Pericardium fibroblast (primary cell): ENCODE results near the gene SERF2. TPM values are rescaled to one million over a fixed set of nuclear protein-coding genes. Genes with fewer than 3 reads are reported as not detected.

ENCODE experiments used
- total RNA-seq: library from RNA; depleted of rRNA; stranded (reverse); fragments of >200 nt; gene quantifications from 2 replicates; pipeline ENCODE4 v1.2.3, GENCODE V29; 2015

SERF2 gene
- total RNA-seq = 1,436 and 2,107 TPM in 2 replicates

DNA sequence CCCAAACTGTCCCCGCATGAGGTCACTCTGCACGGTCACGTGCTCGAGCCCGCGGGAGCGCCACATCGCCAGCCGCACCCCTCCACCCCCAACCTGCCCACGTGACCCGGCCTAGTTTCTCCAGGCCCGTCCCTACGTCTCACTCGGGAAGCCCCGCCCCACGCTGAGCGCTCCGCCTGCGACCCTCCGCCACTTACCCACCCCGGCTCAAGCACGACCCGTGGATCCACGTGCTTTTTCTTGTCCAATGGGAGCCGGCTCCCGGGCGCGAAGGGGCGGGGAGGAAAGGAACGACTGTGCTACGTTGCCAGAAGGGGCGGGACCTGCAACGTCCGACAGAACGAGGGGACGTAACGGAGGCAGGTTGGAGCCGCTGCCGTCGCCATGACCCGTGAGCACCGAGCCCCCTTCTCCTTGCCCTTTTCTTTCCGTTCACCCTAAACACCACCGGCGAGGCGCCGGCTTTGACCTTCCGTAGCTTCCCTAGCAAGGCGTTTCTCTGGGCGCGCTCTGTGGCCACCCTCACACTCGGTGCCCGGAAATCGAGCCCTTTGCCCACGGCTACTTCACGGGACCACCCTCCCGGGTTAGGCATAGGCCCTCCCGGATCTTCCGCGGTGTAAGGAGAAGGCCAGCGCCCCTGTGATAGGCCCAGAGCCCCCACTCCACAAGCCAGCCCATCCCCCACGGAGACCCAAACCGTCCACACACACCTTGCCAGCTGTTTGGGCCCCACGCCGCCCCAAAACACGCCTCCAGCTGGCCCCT lies at the start of gene SERF2:
Gene SERF2, plus strand, starts transcription at position 328 of the 768 bp plus-strand sequence. Its CDS starts 57 bp downstream, at position 385.

DNA sequence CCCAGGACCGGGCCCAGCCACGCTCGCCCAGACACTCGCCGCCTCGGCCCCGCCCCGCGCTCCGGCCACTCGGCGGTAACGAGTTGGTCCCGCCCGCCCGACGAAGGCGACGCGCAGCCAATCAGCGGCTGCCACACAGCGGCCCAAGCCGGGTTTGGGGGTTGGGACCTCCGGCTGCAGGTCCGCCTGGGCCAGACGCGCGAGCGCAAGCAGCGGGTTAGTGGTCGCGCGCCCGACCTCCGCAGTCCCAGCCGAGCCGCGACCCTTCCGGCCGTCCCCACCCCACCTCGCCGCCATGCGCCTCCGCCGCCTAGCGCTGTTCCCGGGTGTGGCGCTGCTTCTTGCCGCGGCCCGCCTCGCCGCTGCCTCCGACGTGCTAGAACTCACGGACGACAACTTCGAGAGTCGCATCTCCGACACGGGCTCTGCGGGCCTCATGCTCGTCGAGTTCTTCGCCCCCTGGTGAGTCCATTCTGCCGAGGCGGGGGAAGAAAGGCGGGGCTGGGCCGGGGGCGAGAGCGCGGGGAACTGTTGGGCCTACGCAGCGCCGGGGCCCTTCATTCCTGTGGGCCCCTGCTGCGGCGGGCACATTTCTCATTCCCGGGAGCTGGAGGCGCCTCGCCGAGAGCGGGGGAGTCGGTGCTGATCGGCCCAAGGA lies 45.7 kb upstream of the SERF2 start, which contains the start of gene PDIA3:
Gene PDIA3, plus strand, starts transcription at position 194 of the 658 bp plus-strand sequence. Its CDS starts 102 bp downstream, at position 296.

DNA sequence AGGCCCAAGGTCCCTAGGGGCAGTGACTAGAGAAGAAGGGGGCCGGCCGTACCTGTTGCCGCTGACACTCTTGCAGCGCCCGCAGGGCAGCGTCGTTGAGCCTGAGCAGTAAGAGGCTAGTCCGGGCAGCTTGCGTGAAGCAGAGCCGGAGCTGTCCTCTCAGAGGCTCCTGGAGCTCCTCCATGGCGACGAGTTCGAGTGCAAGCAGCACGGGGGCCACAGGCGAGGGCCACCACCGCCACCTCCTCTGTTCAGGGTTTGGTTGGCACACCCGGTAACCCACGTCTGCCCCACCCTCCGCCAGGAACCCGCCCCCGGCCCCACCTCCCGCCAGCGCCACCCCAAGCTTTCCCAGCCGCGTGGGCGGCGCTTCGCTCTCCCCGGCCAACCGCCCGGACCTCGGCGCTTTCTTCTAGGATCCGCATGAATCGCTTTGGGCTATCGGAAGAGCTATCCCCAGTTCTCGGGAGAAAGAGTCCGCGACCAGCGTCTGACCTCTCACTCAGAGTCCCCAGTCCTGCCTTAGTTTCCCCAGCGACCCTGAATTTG lies 15.3 kb upstream of the SERF2 start, which contains the start of gene ELL3:
Gene ELL3, minus strand, starts transcription at position 249 of the 549 bp plus-strand sequence. Its CDS starts 65 bp downstream, at position 184.

DNA sequence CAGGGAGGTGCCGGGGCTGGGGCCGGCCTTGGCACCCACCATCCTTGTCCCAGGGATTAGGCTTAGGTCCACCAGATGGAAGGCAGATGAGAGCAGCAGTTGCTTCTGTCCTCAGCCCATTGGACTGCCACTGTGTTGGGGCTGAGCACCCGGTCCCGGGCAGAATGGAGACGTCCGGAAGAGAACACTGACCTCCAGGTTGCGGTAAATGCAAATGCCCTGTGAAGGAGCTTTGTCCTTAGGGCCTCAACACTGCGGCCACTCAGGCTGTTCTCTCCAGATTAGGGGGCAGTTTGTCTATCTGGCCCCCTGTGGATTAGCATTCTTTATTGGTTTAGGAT lies 7.8 kb downstream of the SERF2 start, which contains the start of gene SERINC4:
Gene SERINC4, minus strand, starts transcription at position 276 of the 341 bp plus-strand sequence. Its CDS starts 234 bp downstream, at position 42.

DNA sequence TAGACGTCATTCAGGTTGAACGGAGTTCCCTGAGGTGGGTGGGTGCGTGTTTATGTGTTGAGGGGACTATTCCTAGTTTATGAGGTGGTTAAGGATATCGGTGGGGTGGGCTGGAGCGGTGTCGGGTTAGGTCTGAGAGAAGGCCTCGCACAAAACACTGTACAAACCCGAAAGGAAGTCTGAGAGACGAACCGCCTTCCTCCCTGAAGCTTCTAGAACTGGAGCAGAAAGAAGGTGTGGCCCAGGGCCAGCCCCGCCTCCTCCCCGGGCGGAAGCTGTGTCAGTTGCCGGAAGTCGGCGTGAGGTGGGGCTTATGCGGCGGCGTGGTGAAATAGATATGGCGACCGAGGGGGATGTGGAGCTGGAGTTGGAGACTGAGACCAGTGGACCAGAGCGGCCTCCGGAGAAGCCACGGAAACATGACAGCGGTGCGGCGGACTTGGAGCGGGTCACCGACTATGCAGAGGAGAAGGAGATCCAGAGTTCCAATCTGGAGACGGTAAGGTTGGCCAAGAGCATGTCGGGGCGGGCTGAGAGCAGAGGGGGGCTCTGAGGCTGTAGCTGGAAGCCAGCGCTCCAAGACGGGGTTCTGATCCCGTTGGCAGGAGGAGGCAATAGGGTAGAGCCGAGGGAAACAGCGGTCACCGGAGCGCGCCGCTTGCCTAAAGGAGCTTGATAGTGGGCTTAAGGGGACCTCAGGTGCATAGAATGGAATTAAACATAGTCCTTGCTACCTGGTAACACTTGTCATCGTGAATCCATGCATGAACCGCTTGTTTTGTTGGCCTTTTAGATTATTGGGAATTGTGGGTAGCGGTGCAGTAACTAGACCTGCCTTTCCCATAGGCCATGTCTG lies 8.4 kb downstream of the SERF2 start, which contains the start of gene HYPK:
Gene HYPK, plus strand, starts transcription at position 314 of the 856 bp plus-strand sequence. Its CDS starts 24 bp downstream, at position 338.

DNA sequence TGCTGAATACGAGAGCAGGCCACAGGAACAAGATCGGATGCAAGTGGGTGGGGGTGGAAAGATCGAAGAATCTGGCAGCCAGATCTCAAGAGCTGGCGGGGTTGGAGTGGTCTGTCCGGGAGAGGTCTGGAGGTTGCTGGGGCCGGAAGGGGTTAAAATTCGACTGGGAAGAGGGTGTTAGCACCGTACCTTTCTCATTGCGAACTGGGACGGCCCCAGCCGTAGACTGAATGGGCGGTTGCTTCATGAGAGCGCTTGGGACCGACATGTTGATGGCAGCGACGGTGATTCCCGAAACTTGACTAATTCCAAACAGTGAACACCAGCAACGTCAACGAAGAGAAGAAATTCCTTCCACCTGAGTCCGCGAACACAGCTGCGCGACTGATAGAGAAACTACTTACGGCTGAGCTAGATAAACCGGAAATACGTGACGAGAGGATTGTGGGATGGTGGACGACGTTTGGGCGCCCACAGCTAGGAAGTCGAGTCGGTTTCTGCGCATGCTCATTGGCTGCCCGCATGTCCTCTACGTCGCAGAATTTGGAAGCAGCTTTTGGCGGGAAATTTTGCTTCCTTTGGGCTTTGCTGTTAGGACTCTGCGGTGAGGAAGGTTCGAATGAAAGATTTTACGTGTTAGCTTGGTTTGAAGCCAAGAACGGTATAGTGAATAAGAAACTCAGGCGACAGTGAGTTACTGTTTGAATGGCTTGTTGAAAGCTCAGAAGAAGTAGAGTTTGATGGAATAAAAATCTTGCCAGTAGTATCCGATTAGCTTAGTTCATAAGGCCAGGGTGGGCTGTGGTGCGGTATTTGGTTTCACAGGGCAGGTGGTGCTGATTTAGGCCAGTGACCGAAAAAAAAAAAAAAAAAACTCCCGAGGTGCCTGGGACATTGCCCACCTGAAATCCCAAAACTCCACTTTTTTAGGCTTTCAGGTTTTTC lies 32.5 kb downstream of the SERF2 start, which contains the start of gene MFAP1:
Gene MFAP1, minus strand, starts transcription at position 389 of the 945 bp plus-strand sequence. Its CDS starts 121 bp downstream, at position 268.

DNA sequence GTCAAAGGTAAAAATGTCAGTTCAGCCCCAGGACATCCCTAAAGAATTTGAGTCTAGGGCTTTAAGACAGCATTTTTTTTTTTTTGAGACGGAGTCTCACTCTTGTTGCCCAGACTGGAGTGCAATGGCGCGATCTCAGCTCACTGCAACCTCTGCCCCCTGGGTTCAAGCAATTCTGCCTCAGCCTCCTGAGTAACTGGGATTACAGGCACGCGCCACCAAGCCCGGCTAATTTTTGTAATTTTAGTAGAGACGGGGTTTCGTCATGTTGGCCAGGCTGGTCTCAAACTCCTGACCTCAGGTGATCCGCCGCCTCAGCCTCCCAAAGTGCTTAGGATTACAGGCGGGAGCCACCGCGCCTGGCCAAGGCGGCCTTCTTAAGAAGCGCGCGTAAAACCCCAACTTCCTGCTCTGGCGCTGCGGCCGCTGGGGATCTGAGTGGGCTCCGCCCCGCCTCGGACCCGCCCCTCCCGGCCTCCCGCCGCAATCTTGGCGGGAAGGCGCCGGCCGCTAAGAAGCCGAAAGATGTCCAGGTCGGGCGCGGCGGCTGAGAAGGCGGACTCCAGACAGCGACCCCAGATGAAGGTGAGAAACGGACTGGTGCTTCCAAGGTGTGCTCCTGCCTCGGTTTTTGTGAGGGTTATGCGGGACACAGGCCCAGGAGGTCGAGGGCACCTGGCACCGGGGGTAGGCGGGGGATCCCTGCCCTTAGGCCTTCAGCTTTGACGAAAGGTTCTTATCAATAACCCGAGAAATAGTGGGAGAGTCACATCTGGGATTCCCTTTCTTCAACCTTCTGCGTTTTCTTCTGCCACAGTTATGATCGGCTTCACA lies 34.6 kb downstream of the SERF2 start, which contains the start of gene WDR76:
Gene WDR76, plus strand, starts transcription at position 495 of the 834 bp plus-strand sequence. Its CDS starts 31 bp downstream, at position 526.

Other genes starting within 250 kb of the SERF2 start
- gene PPIP5K1, start 202.1 kb upstream of the SERF2 start, total RNA-seq = 1.4 and 6.0 TPM in 2 replicates
- not detected in 2 replicates for gene CKMT1B, start 198.3 kb upstream of the SERF2 start, total RNA-seq
- gene STRC, start 173.5 kb upstream of the SERF2 start, total RNA-seq = not detected in 2 replicates
- gene CATSPER2, start 143.5 kb upstream of the SERF2 start, total RNA-seq = not detected in 2 replicates
- gene CKMT1A, start 98.5 kb upstream of the SERF2 start, total RNA-seq = not detected in 2 replicates
- gene PDIA3, start 45.9 kb upstream of the SERF2 start, total RNA-seq = 178 and 277 TPM in 2 replicates
- 0.85 and 3.7 TPM in 2 replicates for gene ELL3, start 15.4 kb upstream of the SERF2 start, total RNA-seq
- not detected in 2 replicates for gene SERINC4, start 7.9 kb downstream of the SERF2 start, total RNA-seq
- 7.1 and 10.0 TPM in 2 replicates for gene HYPK, start 8.3 kb downstream of the SERF2 start, total RNA-seq
- gene MFAP1, start 32.4 kb downstream of the SERF2 start, total RNA-seq = 7.6 and 23.2 TPM in 2 replicates
- gene WDR76, start 34.7 kb downstream of the SERF2 start, total RNA-seq = 0.51 and 4.3 TPM in 2 replicates